ENCODE results near the gene DPP9.

DNA sequence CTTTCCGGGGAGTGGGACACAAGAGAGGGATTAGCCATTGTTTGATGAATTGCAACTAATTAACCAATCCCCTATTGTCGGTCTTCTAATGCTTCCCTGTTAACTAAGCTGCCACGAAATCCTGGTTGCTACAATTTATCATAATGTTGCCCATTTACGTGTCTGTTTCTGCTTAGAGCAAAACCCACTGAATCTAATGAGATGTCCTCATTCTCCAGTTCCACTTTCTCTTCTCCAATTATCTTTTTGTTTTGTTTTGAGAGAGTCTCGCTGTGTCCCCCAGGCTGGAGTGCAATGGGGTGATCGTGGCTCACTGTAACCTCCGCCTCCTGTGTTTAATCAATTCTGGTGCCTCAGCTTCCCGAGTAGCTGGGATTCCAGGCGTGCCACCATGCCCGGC, 5.2 kb upstream of the DPP9 start:
- TF ChIP-seq RAD21 (IDR thresholded peaks at IDR 0.05; ENCODE audit: low read length): no peak
- no peak for TF ChIP-seq CTCF (conservative IDR thresholded peaks at IDR 0.05; ENCODE audit: low read depth, low read length)
- no peak for TF ChIP-seq FOS (IDR thresholded peaks at IDR 0.05; ENCODE audit: low read depth, low read length)
- TF ChIP-seq POLR2A (IDR thresholded peaks at IDR 0.05; ENCODE audit: low read depth, low read length): no peak
- no peak for TF ChIP-seq CEBPB (IDR thresholded peaks at IDR 0.05; ENCODE audit: low read depth, low read length)
- TF ChIP-seq USF2 (IDR thresholded peaks at IDR 0.05; ENCODE audit: low read depth, low read length): no peak
- no peak for TF ChIP-seq MAFK (IDR thresholded peaks at IDR 0.05; ENCODE audit: low read depth, low read length)
- TF ChIP-seq, protein P1, sequence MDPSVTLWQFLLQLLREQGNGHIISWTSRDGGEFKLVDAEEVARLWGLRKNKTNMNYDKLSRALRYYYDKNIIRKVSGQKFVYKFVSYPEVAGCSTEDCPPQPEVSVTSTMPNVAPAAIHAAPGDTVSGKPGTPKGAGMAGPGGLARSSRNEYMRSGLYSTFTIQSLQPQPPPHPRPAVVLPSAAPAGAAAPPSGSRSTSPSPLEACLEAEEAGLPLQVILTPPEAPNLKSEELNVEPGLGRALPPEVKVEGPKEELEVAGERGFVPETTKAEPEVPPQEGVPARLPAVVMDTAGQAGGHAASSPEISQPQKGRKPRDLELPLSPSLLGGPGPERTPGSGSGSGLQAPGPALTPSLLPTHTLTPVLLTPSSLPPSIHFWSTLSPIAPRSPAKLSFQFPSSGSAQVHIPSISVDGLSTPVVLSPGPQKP (IDR thresholded peaks at IDR 0.05; ENCODE audit: borderline replicate concordance, low read depth, low read length): no peak
- no peak for TF ChIP-seq RFX5 (IDR thresholded peaks at IDR 0.05; ENCODE audit: low read depth, low read length)
- TF ChIP-seq MAZ (IDR thresholded peaks at IDR 0.05; ENCODE audit: borderline replicate concordance, low read depth, low read length): no peak

All from IMR-90 (cell line).